Stimulated activated CD8-positive, alpha-beta memory T cell treated with anti-CD3 and anti-CD28 coated beads, Interleukin-4, amount 100 ng/mL, for 48 hours (primary cell): ENCODE data around the gene ADAMTS2.

ENCODE experiments used
- DNase-seq: peaks from one replicate; pipeline ENCODE4 v3.0.0-alpha.2; 2020

The ADAMTS2 gene

DNA sequence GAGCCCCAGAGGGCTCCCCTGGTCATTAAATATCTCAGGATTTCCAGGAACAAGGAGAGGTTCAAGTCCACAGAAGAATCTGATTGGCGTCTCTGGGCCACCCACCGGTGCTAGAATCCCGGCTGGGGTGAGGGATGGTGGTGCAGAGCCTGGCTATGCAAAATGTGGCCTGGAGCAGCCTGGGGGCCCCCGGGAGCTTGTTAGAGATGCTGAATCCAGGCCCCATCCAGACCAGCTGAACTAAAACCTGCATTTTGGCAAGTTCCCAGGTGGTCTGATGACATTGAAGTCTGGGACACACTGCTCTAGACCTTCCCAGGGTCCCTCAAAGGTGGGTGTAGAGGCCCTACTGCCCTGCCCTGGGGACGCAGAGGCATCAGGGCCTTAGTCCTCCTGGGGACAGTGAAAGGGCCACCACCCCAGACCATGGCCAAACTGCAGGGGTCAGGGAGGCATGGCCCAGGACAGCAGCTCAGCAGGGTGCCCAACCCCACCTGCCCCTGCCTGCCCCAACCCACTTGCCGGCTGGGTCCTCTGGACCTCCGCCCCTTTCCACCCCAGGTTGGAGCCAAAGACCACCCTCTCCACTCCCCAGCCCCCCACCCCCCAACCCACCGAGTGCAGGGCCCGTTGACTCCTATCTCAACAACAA, 34.7 kb downstream of the ADAMTS2 start:
- no peak for DNase-seq

DNA sequence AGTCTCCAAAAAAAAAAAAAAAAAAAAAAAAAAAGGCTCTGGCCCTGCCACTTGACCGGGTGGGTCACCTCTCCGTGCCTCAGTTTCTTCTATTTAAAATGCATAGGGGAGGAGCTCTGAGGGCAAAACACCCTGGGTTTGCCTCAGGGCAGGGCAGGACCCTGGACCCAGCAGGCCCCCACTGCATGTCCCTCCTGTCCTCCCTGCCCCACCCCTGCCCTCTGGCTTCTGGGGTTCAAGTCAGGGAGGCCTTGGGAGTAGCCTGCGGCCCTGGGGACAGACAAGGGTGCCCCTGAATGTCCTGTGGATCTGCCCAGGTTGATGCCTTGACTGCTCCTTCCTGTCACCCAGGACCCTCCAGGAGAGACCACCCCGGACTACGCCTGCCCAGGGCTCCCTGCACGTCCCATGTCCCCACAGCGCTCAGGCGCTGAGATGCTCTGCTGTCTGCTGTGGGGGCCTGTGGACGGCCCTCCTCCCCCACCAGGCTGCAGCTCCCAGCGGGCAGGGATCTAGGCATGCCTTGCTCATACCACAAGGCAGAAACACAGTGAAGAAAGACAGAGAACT, 35.4 kb downstream of the ADAMTS2 start:
- no peak for DNase-seq

DNA sequence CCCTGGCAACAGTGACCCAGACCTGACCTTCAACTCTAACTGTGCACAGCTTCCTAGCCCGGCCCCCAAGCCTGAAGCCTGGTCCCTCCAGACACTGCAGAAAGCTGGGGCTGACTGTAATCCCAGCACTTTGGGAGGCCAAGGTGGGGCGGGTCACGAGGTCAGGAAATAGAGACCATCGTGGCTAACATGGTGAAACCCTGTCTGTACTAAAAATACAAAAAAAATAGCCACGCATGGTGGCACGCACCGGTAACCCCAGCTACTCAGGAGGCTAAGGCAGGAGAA, 35.9 kb downstream of the ADAMTS2 start:
- DNase-seq = no peak

DNA sequence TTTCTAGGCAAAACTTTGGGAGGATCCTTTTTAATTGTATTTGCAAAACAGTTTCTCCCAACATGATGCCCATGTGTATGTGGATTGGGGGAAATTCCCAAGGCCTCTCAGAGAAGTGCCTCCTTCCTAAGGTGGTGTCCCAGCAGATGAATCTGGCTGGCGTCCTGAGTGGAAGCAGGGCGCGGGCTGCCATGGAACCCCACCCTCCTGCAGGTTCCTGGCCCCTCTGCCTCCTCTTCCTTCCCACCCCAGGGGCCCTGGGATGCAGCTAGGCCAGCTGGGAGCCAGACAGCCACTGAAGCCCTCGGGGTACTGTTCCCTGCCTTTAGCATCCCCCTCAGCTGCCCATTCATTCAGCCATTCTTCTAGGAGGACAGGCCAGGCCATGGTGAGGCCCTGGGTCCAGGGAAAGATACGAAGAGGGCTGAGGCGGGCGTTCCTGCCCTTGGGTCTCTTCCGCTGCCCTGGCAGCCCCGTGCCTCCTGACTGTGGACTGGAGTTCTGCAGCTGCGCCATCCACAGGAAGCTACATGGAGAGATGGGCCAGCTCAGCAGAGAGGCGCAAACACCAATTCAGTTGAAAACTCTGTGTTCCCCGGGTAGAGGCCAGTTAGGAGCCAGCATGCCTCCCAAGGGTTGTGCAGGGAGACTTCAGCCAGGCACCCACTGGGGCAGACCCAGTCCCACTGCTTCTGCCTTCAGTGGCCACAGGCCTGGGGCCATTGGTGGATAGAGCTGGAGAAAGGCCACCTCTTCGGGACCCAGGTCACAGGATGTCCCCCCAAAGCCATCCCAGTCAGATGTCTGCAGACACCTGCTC, 36.5 kb downstream of the ADAMTS2 start:
- DNase-seq = no peak

DNA sequence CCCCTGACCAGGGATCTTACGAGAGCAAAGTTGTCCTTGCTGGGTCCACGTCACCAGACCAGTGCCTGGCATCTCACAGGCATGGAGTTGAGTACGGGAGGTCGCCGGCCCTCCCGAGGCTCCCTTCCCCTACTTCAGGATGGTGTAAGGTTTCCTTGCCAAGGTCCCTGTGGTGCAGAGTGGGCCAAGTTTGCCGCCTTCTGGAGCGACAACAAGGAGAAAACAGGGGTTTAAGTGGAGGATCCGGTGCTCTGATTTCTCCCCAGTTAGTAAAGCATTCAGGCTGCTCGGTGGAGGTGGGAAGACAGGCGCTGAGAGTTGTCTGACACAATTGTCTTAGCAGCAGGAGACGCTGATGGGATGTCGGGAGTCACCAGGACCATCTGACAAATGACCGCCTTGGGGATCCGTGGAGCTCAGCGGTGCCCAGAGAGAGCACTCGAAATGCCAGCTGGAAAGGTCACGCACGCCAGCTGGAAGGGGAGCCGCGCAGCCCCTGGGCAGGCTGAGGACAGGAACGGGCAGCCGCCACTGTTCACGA, 37.3 kb downstream of the ADAMTS2 start:
- DNase-seq = no peak

DNA sequence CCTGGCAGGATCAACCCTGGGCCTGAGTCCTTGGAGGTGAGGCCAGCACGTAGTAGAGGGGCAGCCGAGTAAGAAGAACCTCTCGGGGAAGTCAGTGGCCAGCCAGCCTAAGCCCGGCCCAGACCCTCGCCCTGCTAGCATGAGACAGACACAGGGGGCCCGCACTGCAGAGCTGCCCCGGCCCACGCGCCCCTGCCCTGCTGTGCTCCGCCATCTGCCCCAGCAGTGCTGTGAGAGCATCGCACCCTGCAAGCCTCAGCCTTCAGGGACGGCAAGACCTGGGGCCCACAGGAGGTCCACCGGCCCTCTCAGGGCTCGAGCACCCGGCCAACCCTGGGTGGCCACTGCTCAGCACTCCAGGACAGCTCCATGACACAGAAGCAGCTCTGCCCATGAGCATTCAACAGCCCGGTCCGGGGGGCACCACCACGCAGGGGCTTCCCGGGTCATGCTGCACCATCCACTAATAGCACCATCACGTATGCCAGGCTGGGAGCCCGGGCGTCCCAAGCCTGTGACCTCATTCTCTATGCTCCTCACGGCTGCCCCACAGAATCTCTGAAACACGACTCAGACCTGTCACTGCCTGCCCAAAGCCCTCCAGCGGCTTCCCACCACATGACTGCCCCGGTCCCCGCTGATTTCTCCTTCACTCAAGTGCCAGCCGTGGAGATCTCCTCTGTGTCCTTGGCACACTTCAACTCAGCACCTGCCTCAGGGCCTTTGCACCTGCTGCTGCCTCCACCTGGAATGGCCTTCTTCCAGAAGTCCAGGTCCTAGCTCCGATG, 38.1 kb downstream of the ADAMTS2 start:
- no peak for DNase-seq

DNA sequence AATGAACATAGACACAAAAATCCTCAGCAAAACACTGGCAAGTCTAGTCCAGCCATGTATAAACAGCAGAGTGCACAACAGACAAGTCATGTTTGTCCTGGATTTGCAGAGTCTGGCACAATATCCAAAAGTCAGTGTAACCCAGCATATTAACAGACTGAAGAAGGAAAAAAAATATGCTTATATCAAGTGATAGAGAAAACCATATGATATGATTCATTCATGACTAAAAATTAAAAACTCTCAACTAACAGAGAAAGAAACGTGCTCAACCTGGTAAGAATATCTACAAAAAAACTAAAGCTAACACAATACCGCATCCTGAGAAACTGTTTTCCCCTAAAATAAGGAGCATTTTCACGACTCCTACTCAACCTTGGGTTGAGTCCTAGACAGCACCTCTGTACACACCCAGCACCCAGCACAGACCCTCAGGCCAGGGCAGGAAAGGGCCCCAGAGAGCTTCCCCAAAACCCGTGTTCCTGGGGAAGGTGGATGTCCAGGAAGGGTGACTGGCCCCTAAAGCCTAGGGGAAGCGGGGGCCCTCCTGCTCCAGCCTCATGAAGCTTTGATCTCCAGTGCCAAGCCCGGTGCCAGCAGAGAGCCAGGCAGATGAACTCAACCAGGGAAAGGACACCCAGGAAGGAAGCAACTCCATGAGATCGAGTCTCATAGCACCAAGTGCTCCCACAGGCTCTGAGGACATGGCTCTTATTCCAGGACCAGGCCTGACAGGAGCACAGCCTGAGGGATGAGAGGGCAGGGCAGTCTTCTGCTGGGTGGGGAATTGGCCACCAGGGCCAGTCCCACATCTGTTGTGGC, 38.9 kb downstream of the ADAMTS2 start:
- no peak for DNase-seq

DNA sequence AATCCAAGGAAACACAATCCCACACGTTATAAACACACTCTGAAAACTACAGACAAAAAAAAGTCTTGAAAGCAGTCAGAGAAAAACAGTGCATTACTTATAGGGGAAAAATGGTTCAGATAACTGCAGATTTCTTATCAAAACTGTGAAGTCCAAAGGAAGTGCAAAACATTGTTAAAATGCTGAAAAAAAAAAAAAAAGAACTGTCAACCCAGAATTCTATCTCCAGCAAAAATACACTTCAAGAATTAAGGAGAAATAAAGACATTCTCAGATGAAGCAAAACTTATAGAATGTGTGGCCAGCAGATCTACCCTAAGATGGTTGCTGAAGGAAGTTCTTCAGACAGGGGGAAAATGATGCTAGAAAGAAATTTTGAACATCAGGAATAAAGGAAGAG, 40.4 kb downstream of the ADAMTS2 start:
- no peak for DNase-seq

DNA sequence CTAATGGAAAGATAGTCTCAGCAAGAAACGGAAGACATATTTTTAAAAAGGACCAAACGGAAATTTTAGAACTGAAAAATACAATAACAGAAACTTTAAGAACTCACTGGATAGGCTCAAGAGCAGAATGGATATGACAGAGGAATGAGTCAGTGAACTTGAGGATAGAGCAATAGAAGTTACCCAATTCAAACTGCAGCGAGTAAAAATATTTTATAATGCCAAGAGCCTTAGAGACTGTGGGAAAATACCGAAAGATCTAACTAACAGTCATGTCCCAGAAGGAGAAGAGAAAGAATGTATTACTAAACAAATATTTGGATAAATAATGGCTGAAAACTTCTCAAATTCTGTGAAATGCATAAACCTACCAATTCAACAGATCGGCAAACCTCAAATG, 40.8 kb downstream of the ADAMTS2 start:
- DNase-seq = no peak

DNA sequence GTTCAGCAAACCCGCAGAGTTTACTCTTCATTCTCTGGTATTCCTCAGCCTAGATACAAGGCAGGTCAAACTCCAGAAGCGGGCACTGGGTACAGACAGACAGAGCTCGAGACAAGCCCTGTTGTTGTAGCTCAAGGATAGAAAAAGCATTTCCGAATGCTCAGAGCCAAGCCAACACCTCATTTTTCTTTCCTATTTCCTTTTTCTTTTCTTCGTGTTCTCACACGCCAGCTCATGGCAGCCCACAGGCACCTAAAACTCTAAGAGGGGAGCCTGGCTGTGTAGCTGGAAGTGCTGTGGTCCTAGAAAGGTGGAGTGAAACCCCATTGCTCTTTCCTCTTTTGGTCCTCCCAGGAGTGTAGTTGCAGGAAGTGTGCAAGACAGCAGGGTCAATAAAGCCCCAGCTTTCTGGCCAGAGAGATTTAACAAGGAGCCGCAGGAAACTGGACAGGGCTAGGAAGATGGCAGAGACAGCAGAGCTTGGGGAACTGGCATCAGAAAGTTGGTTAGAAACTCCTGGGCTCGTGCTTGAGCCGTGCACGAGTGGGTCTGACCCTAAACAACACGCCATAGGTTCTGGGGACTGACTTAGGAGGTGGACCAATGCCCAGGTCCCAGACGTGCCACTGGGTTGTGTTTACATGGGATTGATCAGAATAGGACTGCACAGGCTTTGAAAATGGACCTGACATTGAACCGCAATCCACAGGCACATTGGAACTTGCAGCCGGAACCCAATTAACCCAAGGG, 41.6 kb downstream of the ADAMTS2 start:
- DNase-seq = no peak

DNA sequence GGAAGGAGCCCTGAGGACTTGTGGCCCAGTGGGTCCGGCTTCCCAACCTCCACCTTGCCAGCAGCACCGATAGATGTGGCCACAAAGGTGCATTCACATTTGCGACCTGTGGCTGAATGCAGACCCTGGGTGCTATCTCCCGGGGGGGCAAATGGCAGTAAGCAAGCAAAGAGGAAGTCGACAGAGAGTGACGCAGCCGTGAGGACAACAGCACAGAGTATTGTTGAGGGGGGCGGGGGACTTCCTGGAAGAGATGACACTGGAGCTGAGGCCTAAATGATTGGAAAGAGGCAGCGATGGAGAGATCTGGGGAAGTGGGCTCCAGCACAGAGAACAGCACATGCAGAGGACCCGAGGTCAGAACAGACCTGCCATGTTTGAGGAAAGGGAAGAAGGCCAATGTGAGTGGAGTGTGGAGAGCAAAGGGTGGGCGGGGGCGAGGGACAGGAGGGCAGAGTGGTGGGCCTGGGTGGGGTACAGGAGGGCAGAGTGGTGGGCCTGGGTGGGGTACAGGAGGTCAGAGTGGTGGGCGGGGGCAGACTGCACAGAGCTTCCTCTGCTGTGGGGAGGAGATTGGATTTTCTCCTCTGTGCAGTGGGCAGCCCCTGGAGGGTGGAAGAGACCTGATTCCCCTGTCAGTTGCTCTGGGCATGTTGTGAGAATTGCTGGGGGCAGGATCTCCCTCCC, 42.6 kb downstream of the ADAMTS2 start:
- DNase-seq = no peak

DNA sequence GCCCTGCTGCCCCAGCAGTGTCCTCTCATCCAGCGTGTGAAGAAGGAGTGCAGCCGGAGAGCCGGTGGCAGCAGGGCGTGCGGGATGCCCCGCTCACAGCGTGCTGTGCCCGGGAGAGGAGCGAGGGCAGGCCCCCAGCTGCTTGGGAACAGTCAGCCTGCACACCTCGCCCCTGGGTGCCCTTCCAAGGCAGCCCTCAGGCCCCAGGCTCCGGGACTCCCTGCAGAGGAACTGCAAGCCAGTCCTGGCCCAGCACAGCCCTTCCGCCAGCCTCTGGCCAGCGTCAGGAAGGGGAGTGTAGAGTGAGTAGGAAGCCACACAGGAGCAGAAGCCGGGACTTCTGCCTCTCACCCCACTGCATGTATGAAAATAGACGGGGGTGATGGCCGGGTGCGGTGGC, 43.5 kb downstream of the ADAMTS2 start:
- no peak for DNase-seq

DNA sequence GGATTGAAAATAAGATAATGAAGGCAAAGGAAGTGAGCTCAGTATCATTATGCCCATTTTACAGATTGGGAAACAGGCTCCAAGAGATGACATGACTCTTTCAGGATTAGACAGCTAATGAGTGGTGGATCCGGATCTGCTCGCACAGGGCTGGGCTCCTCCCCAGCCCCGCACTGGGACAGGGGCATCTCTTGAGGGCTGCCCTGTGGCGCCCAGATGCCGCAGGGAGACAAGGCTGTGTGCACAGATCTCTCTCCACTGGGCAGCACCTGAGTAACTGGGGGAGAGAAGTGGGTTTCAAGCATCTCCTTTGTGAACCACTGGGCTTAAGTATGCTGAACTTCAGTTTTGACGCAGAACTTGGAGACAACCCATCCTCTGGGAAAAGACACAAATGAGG, 43.9 kb downstream of the ADAMTS2 start:
- no peak for DNase-seq

DNA sequence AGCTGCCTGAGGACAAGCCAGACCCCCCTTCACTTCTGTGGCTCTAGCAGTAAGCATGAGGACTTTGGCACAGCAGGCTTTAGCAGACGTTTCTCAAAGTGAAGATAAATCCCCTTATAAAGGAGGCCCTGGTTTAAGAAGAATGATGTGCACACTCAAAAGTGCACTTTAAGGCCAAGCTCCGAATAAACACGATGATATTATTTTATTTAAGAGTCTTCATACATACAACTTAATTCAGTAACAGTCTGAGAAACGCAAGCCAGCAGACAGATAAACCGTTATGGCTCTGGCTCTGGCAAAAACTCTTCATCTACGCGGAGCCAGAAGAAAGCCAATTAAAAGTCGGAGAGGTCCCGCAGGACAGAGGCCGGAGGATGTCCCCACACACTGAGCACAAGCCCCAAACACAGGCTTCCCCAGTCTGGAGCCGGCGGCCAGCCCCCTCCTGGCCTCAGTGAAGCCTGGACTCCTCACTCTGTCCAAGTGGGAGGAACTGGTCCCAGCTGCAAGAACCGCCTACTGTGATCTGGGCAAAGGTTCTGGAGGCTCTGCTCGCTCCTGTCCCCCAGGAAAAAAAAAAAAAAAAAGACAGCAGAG, 44.6 kb downstream of the ADAMTS2 start:
- no peak for DNase-seq

DNA sequence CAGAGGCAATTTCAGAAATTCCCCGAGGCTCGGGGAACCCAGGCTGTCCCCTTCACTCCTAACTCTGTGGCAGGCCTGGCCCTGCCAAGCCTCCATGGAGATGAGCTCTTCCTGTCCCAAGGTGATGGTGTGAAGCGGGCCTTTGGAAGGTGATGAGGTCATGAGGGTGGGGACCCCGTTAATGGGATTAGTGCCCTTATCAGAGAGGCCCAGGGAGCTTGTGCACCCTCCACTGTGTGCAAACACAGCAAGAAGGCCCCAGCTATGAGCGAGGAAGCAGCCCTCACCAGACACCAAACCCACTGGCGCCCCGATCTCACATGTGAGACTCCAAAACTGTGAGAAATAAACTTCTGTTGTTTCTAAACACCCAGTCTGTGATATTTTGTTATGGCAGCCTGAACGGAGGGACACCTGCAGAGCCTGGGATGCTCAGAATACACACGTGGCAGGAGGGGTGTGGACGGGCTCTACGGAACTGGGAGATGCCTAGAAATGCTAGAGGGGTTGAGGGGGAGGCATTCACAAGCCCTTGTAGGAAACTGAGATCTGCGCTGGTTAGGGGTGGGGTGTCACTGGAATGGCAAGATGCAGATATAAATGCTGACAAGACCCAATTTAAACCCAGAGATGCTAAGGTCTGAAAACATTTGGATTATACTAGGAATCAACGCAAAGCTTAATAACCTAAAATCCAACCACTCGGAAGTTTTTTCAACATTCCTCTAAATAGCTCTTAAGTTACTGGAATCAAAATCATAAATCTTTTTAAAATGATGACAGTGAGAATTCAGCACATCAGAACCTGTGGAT, 46.9 kb downstream of the ADAMTS2 start:
- DNase-seq = no peak

DNA sequence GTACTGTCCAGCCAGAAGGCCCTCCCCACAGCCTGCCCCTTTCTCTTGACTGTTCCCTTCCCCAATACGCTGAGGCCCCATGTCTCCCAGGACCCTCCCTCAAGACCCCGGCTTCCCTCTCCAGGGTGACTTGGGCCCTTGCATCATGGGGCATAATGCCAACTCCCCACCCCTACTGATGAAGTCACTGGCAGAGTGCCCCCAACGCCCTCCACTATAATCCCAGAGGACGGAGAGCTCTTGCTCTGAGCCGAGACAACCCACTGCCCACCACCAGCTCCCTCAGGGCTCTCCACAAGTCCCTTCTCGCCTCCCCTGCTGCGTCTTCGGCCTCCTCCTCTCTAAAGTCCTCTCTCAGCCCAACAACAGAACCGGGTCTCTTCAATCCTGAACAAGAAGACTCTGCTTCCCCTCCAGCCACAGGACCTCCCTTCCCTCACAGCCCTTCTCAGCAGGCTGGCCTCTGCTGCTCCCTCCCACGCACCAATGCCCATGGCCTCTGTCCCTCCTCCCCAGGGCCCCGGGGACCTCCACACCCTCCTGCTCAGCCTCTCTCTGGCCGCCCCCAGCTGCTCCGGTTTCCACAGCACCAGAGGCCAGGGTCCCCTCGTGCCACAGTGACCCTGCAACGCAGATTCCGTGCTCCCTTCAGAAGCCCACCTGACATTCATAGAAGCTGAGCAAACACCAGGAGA, 47.6 kb downstream of the ADAMTS2 start:
- no peak for DNase-seq

DNA sequence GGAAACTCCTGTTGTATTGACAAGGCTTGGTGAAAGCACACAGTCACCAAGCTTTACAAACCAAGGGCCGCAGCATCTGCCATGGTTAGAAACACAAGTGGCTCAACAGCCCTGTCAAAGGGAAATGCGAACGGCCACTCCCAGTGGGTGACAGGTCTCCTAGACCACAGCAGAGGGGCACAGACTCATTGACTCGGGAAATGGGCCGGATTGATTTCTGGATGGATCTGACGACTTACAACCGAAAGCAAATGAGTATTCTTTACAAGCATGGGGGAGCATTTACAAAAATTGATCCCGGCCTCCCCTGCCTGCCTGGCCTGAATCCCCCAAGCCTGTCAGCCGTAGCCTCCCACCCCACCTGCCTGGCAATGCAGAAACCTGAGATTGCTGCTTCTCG, 48.2 kb downstream of the ADAMTS2 start:
- no peak for DNase-seq

DNA sequence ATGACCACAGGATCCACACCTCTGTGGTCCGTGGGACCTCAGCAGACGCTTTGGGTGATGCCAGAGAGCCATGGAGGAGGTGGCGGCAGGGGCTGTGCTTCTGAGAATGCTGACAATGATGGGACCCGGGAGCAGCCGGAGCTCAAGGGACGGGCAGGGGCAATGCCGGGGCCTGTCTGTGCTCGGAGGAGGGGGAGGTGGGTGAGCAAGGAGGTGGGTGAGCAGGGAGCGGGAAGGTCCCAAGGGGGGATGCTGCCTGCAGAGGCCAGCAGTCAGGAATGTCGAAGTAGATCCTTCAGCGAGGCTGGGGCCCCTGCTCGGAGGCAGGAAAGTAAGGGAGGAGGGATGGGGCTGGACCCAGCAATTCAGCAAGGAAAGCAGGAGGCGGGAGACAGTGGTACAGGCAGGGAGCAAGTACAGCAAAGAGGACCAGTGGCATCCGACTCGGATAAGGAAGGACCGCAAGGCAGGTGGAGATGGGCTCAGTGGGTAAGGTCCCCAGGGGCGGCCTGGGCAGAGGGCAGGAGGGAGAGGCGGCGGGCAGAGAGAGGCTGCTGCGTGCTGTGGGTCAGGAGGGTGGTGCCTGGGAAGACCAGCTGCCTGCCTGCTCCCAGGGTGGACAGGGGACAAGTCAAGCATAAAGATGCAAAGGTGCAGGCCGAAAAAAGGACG, 49.0 kb downstream of the ADAMTS2 start:
- DNase-seq = no peak

DNA sequence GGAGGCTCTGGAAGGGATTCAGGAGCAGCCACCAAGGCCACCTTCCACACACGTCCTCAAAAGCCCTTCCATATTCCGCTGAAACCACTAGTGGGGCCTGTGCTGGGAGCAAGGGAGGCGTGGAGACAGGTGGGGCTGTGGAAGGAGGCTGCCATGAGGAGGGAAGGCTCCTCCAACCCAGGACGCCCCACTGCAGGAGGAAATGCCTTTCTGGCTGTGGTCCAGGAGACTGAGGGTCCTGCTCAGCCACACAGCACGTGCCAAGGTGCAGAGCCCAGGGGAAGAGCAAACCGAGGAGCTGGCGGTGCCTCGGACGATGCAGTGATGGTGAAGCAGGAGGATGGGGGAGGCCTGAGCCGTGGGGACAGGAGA, 49.5 kb downstream of the ADAMTS2 start:
- DNase-seq = no peak
